DOHH2 (cell line): ENCODE results near the gene KCNIP4.

ENCODE experiments used
- H3F3A ChIP-seq: fragments of 200-600 bp; sonication (generic), shearing (Covaris generic); 2 replicates; pipeline ENCODE4 v1.6.0; 2016; ENCODE audit warnings: antibody characterized with exemption, mild to moderate bottlenecking; ENCODE audit not compliant: control insufficient read depth, insufficient read depth
- H3K27ac ChIP-seq: fragments of 200-600 bp; sonication (generic); 2 replicates; pipeline ENCODE4 v1.5.1; 2014; ENCODE audit warnings: low read depth, mild to moderate bottlenecking, low read length, moderate library complexity
- H3K27me3 ChIP-seq: fragments of 200-600 bp; sonication (generic); 2 replicates; pipeline ENCODE4 v1.6.1; 2014; ENCODE audit warnings: mild to moderate bottlenecking, low read length, mixed read lengths; ENCODE audit not compliant: control insufficient read depth
- H3K36me3 ChIP-seq: fragments of 200-600 bp; sonication (generic); 2 replicates; pipeline ENCODE4 v1.6.1; 2014; ENCODE audit warnings: mild to moderate bottlenecking, low read length, moderate library complexity, mixed read lengths; ENCODE audit not compliant: control insufficient read depth
- H3K4me1 ChIP-seq: fragments of 200-600 bp; sonication (generic); 2 replicates; pipeline ENCODE4 v1.6.1; 2014; ENCODE audit warnings: mild to moderate bottlenecking, low read length, mixed read lengths; ENCODE audit not compliant: control insufficient read depth
- H3K4me2 ChIP-seq: fragments of 200-600 bp; sonication (generic); 2 replicates; pipeline ENCODE4 v1.6.0; 2014; ENCODE audit warnings: mild to moderate bottlenecking, low read length, moderate library complexity
- H3K4me3 ChIP-seq: fragments of 200-600 bp; sonication (generic); 2 replicates; pipeline ENCODE4 v1.5.1; 2014; ENCODE audit warnings: mild to moderate bottlenecking, low read length, mixed read lengths
- H3K79me2 ChIP-seq: fragments of 200-600 bp; sonication (generic); 2 replicates; pipeline ENCODE4 v1.6.1; 2014; ENCODE audit warnings: mild to moderate bottlenecking, low read length, mixed read lengths; ENCODE audit not compliant: control insufficient read depth
- H3K9me2 ChIP-seq: fragments of 200-600 bp; sonication (generic); replicated peaks from 2 replicates; pipeline ENCODE4 v1.6.1; 2014; ENCODE audit warnings: mild to moderate bottlenecking, low read length, mixed read lengths; ENCODE audit not compliant: control insufficient read depth
- H3K9me3 ChIP-seq: fragments of 200-600 bp; sonication (generic); 2 replicates; pipeline ENCODE4 v1.6.1; 2014; ENCODE audit warnings: antibody characterized with exemption, low read length, mixed read lengths; ENCODE audit not compliant: control insufficient read depth, insufficient read depth
- H4K20me1 ChIP-seq: fragments of 200-600 bp; sonication (generic); 2 replicates; pipeline ENCODE4 v1.6.0; 2014; ENCODE audit warnings: low read depth, mild to moderate bottlenecking, antibody characterized with exemption, low read length, moderate library complexity; ENCODE audit not compliant: control insufficient read depth, insufficient read depth
- CTCF ChIP-seq: fragments of 200-600 bp; sonication (generic); IDR thresholded peaks from one replicate; pipeline ENCODE4 v1.5.1; 2014; ENCODE audit warnings: antibody characterized with exemption, mild to moderate bottlenecking, low read depth, low read length; ENCODE audit not compliant: poor library complexity, severe bottlenecking
- EZH2phosphoT487 ChIP-seq: fragments of 200-600 bp; sonication (generic); IDR thresholded peaks from 2 replicates; pipeline ENCODE4 v1.6.1; 2017; ENCODE audit warnings: borderline replicate concordance, mild to moderate bottlenecking, antibody characterized with exemption, low read length, moderate library complexity, mixed read lengths

Gene KCNIP4

GRCh38 chr4:21869978-21870745, 78.4 kb downstream of the KCNIP4 start:
- no peak for TF ChIP-seq CTCF
- TF ChIP-seq EZH2phosphoT487 = no peak
- Histone ChIP-seq H3K27ac (no peak overlapping the region), H3K9me3 (no peaks in the 10 kb centered on the region), H3F3A (no peaks in the 10 kb centered on the region), H3K79me2 (no peaks in the 10 kb centered on the region), H4K20me1 (no peaks in the 10 kb centered on the region), H3K4me1 (no peaks in the 10 kb centered on the region), H3K4me3 (no peak overlapping the region), H3K9me2 (no peaks in the 10 kb centered on the region), H3K27me3 (no peaks in the 10 kb centered on the region), H3K4me2 (no peak overlapping the region), H3K36me3 (no peaks in the 10 kb centered on the region)

DNA sequence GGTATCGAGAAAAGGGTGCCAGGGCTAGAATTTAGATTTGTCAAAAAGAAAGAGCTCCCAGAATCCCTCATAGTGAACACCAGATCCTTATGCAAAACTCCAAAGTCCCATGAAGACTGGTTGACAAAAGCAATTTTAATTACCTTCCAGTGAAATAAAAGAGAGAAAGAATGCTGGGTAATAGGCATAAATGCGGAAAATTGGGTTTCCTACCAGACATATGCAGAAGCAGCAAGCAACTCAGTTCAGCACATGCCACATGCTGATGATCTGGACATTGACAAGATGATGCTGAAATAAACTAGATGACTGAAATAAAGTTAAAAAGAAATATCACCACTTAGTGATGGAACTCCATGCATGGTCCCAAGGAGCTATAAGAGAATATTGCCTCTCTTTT, 83.9 kb downstream of the KCNIP4 start:
- H3F3A ChIP-seq = no peaks in the 10 kb centered on the region
- no peaks in the 10 kb centered on the region for H3K79me2 ChIP-seq
- H3K4me1 ChIP-seq = no peaks in the 10 kb centered on the region
- no peaks in the 10 kb centered on the region for H4K20me1 ChIP-seq
- no peak for TF ChIP-seq CTCF
- TF ChIP-seq EZH2phosphoT487 = no peak
- no peak overlapping the region for H3K4me3 ChIP-seq
- no peaks in the 10 kb centered on the region for H3K9me3 ChIP-seq
- H3K27ac ChIP-seq = no peak overlapping the region
- no peaks in the 10 kb centered on the region for H3K9me2 ChIP-seq
- H3K4me2 ChIP-seq = no peak overlapping the region
- no peaks in the 10 kb centered on the region for H3K27me3 ChIP-seq
- H3K36me3 ChIP-seq = no peaks in the 10 kb centered on the region

DNA sequence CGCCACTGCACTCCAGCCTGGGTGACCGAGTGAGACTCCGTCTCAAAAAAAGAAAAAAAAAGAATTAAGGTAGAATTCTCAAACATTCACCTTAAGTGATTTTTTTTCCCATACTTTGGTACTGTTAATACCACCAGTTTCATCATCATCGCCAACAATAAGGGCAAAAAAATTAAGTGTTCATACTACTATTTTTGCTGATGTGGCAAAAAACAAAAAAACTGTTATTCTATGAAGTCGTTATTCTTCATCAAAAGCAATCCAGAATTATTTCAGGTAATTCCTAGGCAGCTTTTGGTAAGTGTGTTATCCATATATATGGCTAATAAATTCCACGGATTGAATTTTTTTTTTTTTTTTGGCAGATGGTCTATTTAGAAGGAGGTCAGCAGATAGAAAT, 85.7 kb downstream of the KCNIP4 start:
- no peak overlapping the region for H3K27ac ChIP-seq
- H3K79me2 ChIP-seq = no peaks in the 10 kb centered on the region
- H3F3A ChIP-seq = no peaks in the 10 kb centered on the region
- no peaks in the 10 kb centered on the region for H3K9me2 ChIP-seq
- H3K36me3 ChIP-seq = no peaks in the 10 kb centered on the region
- no peaks in the 10 kb centered on the region for H3K27me3 ChIP-seq
- no peaks in the 10 kb centered on the region for H3K9me3 ChIP-seq
- H3K4me2 ChIP-seq = no peak overlapping the region
- no peak for TF ChIP-seq EZH2phosphoT487
- no peak for TF ChIP-seq CTCF
- H3K4me3 ChIP-seq = no peak overlapping the region
- H3K4me1 ChIP-seq = no peaks in the 10 kb centered on the region
- H4K20me1 ChIP-seq = no peaks in the 10 kb centered on the region
